Hepatocyte (in vitro differentiated cells): ENCODE results near the gene TNS3. TPM values are rescaled to one million over a fixed set of nuclear protein-coding genes. Genes with fewer than 3 reads are reported as not detected.

Experiments
- DNase-seq: peaks from one replicate; pipeline ENCODE4 v3.0.0-alpha.2; 2016; ENCODE audit warnings: low spot score
- H2AFZ ChIP-seq: fragments of 200-600 bp; sonication (generic); 2 replicates; pipeline ENCODE4 v1.6.0; 2016; ENCODE audit warnings: antibody characterized with exemption, mild to moderate bottlenecking
- H3K27ac ChIP-seq: fragments of 200-600 bp; sonication (generic); 2 replicates; pipeline ENCODE4 v1.5.1; 2016; ENCODE audit warnings: mild to moderate bottlenecking
- H3K27me3 ChIP-seq: fragments of 200-600 bp; sonication (generic); 2 replicates; pipeline ENCODE4 v1.6.1; 2016
- H3K36me3 ChIP-seq: fragments of 200-600 bp; sonication (generic); replicated peaks from 2 replicates; pipeline ENCODE4 v1.5.1; 2016; ENCODE audit warnings: low read depth; ENCODE audit not compliant: insufficient read depth
- H3K4me1 ChIP-seq: fragments of 200-600 bp; sonication (generic); 2 replicates; pipeline ENCODE4 v1.5.1; 2016; ENCODE audit warnings: mild to moderate bottlenecking, moderate library complexity; ENCODE audit not compliant: insufficient read depth
- H3K4me2 ChIP-seq: fragments of 200-600 bp; sonication (generic); 2 replicates; pipeline ENCODE4 v1.6.0; 2016
- H3K4me3 ChIP-seq: fragments of 200-600 bp; sonication (generic); 2 replicates; pipeline ENCODE4 v1.5.1; 2016; ENCODE audit warnings: mild to moderate bottlenecking
- H3K79me2 ChIP-seq: fragments of 200-600 bp; sonication (generic); 2 replicates; pipeline ENCODE4 v1.6.0; 2017; ENCODE audit warnings: mild to moderate bottlenecking
- H3K9me2 ChIP-seq: fragments of 200-600 bp; sonication (generic); replicated peaks from 2 replicates; pipeline ENCODE4 v1.6.0; 2017; ENCODE audit warnings: mild to moderate bottlenecking; ENCODE audit not compliant: insufficient read depth
- H3K9me3 ChIP-seq: fragments of 200-600 bp; sonication (generic); 2 replicates; pipeline ENCODE4 v1.5.1; 2016; ENCODE audit warnings: low read depth, mild to moderate bottlenecking
- H4K20me1 ChIP-seq: fragments of 200-600 bp; sonication (generic); 2 replicates; pipeline ENCODE4 v1.6.0; 2016; ENCODE audit warnings: mild to moderate bottlenecking; ENCODE audit not compliant: insufficient read depth, poor library complexity, severe bottlenecking
- EZH2 ChIP-seq: fragments of 200-600 bp; sonication (generic); IDR thresholded peaks from 2 replicates; pipeline ENCODE4 v1.6.1; 2016; ENCODE audit warnings: antibody characterized with exemption, mild to moderate bottlenecking, borderline replicate concordance
- EZH2phosphoT487 ChIP-seq: fragments of 200-600 bp; sonication (generic); IDR thresholded peaks from one replicate; pipeline ENCODE4 v1.6.1; 2018; ENCODE audit warnings: antibody characterized with exemption, mild to moderate bottlenecking, low read depth, moderate library complexity; ENCODE audit not compliant: unreplicated experiment, severe bottlenecking
- WGBS: methylation state at CpG from one replicate; pipeline ENCODE4 v1.1.6; 2016; ENCODE audit warnings: low lambda C conversion rate; ENCODE audit errors: missing lambda C conversion rate; 5-methylcytosine and 5-hydroxymethylcytosine counted together
- polyA plus RNA-seq: library from polyadenylated mRNA; unstranded; fragments of >200 nt; fragmentation: Nextera tagmentation; extraction: Ambion mirVana; gene quantifications from 2 replicates; pipeline ENCODE4 v1.2.1, GENCODE V29; 2016
- total RNA-seq: library from RNA; depleted of rRNA; stranded (reverse); fragments of >200 nt; gene quantifications from 2 replicates; pipeline ENCODE4 v1.2.3, GENCODE V29; 2014
- TF ChIP-seq, protein P1 (sequence below): fragments of 200-600 bp; sonication (generic); IDR thresholded peaks from 2 replicates; pipeline ENCODE4 v1.5.1; 2016; ENCODE audit warnings: antibody characterized with exemption, mild to moderate bottlenecking; ENCODE audit not compliant: poor library complexity

The TNS3 gene
- total and polyA plus RNA-seq, 2 experiments from 2014 or later, result 30.0 to 73.3 TPM

DNA sequence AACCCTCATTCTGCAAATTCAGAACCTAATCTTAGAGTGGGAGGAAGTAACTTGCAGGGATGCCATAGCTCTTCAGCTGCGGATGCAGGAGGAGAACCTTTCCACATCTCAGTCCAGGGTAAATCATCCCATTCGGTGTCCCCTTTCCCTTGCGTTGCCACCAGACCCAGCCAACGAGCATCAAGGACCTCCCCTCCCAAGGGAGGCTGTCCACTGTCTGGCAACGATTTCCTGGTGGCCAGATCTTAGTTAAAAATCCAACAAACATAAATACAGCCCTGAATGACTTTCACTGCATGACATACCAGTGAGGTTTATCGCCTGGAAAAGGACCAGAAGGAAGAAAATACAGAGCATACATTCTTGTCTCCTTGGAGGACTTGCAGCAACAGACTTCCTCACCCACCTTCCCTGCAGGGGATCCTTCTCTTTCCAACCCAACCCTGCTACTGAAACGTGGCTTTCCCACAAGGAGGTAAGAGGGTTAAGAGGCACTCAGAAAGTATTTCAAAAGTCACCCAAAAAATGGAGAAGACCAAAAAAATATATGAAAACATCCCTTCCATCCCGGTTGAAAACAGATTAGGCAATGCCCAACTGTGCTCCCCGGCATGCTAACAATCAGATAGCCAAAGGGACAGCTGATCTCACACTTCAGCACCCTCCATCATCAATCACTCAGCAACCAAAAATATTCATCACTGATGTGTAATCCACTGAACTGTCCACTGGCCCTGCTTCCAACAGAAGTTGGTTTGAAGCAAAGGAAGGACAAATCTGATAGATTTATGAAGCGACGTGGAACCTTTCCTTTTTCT is 206.6 kb downstream of the TNS3 start:
- Histone ChIP-seq H3K79me2 (peaks cover 79% of the 10 kb centered on the region), H2AFZ (no peak overlapping the region), H3K4me1 (peaks cover 19% of the 10 kb centered on the region), H3K9me3 (no peaks in the 10 kb centered on the region), H3K9me2 (no peaks in the 10 kb centered on the region), H3K27ac (no peak overlapping the region), H3K36me3 (no peaks in the 10 kb centered on the region), H4K20me1 (peaks cover 33% of the 10 kb centered on the region), H3K4me3 (no peak overlapping the region), H3K4me2 (no peak overlapping the region), H3K27me3 (no peaks in the 10 kb centered on the region)
- no peak for DNase-seq
- WGBS, result 78% methylated on average over 10 of the region's 11 CpGs
- no peak for TF ChIP-seq EZH2
- TF ChIP-seq, protein P1, sequence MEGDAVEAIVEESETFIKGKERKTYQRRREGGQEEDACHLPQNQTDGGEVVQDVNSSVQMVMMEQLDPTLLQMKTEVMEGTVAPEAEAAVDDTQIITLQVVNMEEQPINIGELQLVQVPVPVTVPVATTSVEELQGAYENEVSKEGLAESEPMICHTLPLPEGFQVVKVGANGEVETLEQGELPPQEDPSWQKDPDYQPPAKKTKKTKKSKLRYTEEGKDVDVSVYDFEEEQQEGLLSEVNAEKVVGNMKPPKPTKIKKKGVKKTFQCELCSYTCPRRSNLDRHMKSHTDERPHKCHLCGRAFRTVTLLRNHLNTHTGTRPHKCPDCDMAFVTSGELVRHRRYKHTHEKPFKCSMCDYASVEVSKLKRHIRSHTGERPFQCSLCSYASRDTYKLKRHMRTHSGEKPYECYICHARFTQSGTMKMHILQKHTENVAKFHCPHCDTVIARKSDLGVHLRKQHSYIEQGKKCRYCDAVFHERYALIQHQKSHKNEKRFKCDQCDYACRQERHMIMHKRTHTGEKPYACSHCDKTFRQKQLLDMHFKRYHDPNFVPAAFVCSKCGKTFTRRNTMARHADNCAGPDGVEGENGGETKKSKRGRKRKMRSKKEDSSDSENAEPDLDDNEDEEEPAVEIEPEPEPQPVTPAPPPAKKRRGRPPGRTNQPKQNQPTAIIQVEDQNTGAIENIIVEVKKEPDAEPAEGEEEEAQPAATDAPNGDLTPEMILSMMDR, result no peak
- no peak for TF ChIP-seq EZH2phosphoT487

DNA sequence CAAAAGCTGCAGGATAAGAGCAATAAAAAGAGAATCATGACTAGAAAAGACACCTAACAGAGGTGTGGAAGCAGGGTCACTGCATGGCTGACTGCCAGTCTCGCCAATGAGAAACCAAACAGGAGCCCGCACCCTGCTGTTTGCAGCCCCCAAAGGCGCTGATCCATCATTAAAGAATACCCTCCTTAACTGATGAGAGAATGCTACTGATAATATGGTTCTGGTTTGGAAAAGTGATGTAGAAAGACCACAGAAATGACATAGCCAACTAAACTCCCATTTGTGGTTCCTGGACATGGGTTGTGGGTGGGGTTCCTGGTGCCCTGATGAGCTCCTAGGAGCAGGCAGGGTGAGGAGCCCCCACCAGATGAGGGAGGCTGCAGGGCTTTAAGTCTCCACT is 207.4 kb downstream of the TNS3 start:
- Histone ChIP-seq H4K20me1 (peaks cover 28% of the 10 kb centered on the region), H3K27me3 (no peaks in the 10 kb centered on the region), H3K4me1 (peaks cover 11% of the 10 kb centered on the region), H3K9me3 (no peaks in the 10 kb centered on the region), H3K27ac (no peak overlapping the region), H3K79me2 (peaks cover 76% of the 10 kb centered on the region), H2AFZ (no peak overlapping the region), H3K4me3 (no peak overlapping the region), H3K36me3 (no peaks in the 10 kb centered on the region), H3K4me2 (no peak overlapping the region), H3K9me2 (no peaks in the 10 kb centered on the region)
- 97% methylated on average over 3 of the region's 3 CpGs for WGBS
- DNase-seq, result no peak
- TF ChIP-seq EZH2 (no peak), EZH2phosphoT487 (no peak)
- TF ChIP-seq, protein P1, result no peak

DNA sequence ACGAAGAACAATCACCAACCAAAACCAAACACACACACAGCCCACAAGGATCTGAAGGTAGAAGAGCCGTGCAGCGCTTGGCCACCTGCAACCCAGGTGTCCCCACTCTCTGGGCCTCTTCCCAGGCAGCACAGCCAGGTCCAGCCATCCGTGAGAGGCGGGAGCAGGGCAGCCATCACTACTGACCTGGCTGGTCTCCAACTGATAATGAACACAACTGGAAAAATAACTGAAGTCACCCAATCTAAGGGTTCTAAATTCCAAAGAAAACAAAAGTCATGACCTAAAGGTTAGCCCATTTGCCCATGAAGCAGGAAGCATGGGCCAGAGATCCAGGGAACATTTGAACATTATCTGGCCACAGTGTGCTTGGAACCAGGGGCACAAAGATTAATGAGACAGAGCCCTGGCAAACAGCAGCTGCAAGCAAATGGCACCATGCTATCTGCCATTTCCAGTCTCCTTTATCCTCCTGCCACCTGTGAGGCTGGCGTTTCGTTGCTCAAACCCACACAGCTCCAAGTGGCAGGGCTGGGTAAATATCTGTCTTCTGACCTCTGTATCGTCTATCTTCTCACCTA is 207.9 kb downstream of the TNS3 start:
- WGBS, result 91% methylated on average over 8 of the region's 8 CpGs
- Histone ChIP-seq H3K4me3 (no peak overlapping the region), H3K9me2 (no peaks in the 10 kb centered on the region), H3K4me2 (no peak overlapping the region), H3K9me3 (no peaks in the 10 kb centered on the region), H3K79me2 (peaks cover 75% of the 10 kb centered on the region), H2AFZ (no peak overlapping the region), H3K27me3 (no peaks in the 10 kb centered on the region), H4K20me1 (peaks cover 25% of the 10 kb centered on the region), H3K4me1 (peaks cover 6% of the 10 kb centered on the region), H3K36me3 (no peaks in the 10 kb centered on the region), H3K27ac (no peak overlapping the region)
- TF ChIP-seq, protein P1, result no peak
- TF ChIP-seq EZH2phosphoT487 (no peak), EZH2 (no peak)
- no peak for DNase-seq
